Ovary (tissue), 9 donors: ENCODE results near the gene IKBIP. TPM values are rescaled to one million over a fixed set of nuclear protein-coding genes. Genes with fewer than 3 reads are reported as not detected.

Experiments used
- DNase-seq, 5 donors: peaks; one replicate each; pipeline ENCODE4 v3.0.0-alpha.2; 2019 to 2020
- H3K27ac ChIP-seq, 2 donors: fragments of 200-600 bp; one replicate each; pipeline versions ENCODE4 v1.5.1 to v1.8.0; 2019 to 2022
- H3K27me3 ChIP-seq: fragments of 200-600 bp; one replicate; pipeline ENCODE4 v1.8.0; 2022
- H3K36me3 ChIP-seq: fragments of 200-600 bp; sonication (generic); one replicate; pipeline ENCODE4 v1.5.1; 2019
- H3K4me1 ChIP-seq: one replicate; pipeline ENCODE4 v1.8.1; 2013; ENCODE audit warnings: mild to moderate bottlenecking, moderate library complexity; ENCODE audit not compliant: insufficient read depth
- H3K4me3 ChIP-seq: fragments of 200-600 bp; sonication (generic); one replicate; pipeline ENCODE4 v1.5.1; 2017
- H3K9me3 ChIP-seq, 2 donors: fragments of 200-600 bp in 1 of 2; sonication (generic) in 1 of 2; one replicate each; pipeline versions ENCODE4 v1.5.1 to v1.8.1; 2013 to 2019; ENCODE audit warnings: mild to moderate bottlenecking in 1 of 2, moderate library complexity in 1 of 2
- CTCF ChIP-seq, 3 donors: fragments of 450-650 bp in 2 of 3; fragments of 200-600 bp in 1 of 3; IDR thresholded peaks; one replicate each; pipeline versions ENCODE4 v1.5.1 to v1.8.0; 2016 to 2022; ENCODE audit warnings: antibody characterized with exemption in 3 of 3, mild to moderate bottlenecking in 1 of 3
- EP300 ChIP-seq: sonication (generic); formaldehyde crosslinking; IDR thresholded peaks from one replicate; pipeline ENCODE4 v1.6.1; 2017; ENCODE audit warnings: antibody characterized with exemption
- POLR2A ChIP-seq: fragments of 450-650 bp; IDR thresholded peaks from one replicate; pipeline ENCODE4 v1.6.1; 2017; ENCODE audit warnings: antibody characterized with exemption, mild to moderate bottlenecking, moderate library complexity
- WGBS, 3 donors: extraction: QIAGEN DNeasy Blood & Tissue Kit in 1 of 3; methylation state at CpG; one replicate each; pipeline versions ENCODE4 v1.1.5 to v1.1.7; 2013 to 2017; 5-methylcytosine and 5-hydroxymethylcytosine counted together
- intact Hi-C, 4 donors: fragments of 100-400 bp; cut with DNase I; formaldehyde crosslinking; loops; one replicate each; pipeline versions ENCODE4 v1.11.0 to v1.15.1; 2022 to 2023
- polyA plus RNA-seq, 2 donors: library from polyadenylated mRNA; stranded (reverse); fragments of 200-250 nt in 1 of 2; fragments of 350-450 nt in 1 of 2; fragmentation: Illumina TruSeq in 1 of 2; extraction: RNeasy Lipid Tissue Mini Kit (QIAGEN cat#74804) in 1 of 2; gene quantifications; one replicate each; pipeline ENCODE4 v1.2.3, GENCODE V29; 2013 to 2014
- total RNA-seq, 7 donors: library from RNA; depleted of rRNA in 2 of 7; stranded (reverse); fragments of >200 nt in 2 of 7; fragmentation: NEBNext Ultra II Directional in 3 of 7; extraction: Animal tissue kit (Norgen Biotek cat#: 25700) in 3 of 7; gene quantifications; one replicate each; pipeline versions ENCODE4 v1.1.0 to v1.2.4, GENCODE V29; 2016 to 2023
- donor health status: DM: no; HTN: no; CAD: no; lungs with moderate emphysema.
- donor health status: DM: no; HTN: no; CAD: no.
- donor health status: Bipolar disorder and iron deficiency.
- donor health status: DM: yes; HTN: yes; CAD: no.
- donor health status: DM: no; HTN: no; CAD: no.
- donor health status: DM: yes; HTN: yes; CAD: no.

Gene IKBIP
- total and polyA plus RNA-seq, 9 donors = 6.8 to 12.4 (median 9.8) TPM

DNA sequence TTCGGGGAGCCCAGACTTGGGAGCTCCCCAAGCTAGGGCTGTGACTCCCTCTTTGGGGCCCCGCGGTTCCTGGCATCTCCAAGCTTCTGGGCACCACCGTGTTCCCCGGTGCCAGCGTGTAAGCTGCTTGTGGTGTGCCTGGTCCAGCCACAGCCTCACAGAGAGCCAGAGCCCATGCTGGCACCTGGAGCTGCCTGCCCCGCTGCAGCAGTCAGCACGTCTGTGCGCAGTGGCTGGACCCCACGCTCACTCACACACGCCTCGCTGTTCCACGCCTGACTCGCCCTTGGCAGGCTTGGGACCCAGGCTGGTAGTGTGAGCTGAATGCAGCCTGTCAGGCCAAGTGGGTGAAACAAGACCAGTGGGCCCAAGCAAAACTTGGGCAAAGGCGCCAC, 35.0 kb upstream of the IKBIP start:
- no peak for DNase-seq
- WGBS, 3 donors = 94 to 97% (median 96%) methylated on average over 15 of the region's 15 CpGs
- H3K27ac ChIP-seq = no peak overlapping the region
- H3K4me1 ChIP-seq = no peaks in the 10 kb centered on the region
- H3K27me3 ChIP-seq = no peaks in the 10 kb centered on the region
- H3K36me3 ChIP-seq = no peaks in the 10 kb centered on the region
- intact Hi-C loops = no loop called here
- TF ChIP-seq CTCF (IDR thresholded peaks at IDR 0.05) (no peak), POLR2A (no peak), EP300 (no peak)
- H3K9me3 ChIP-seq = no peaks in the 10 kb centered on the region
- no peak overlapping the region for H3K4me3 ChIP-seq

GRCh38 chr12:98678946-98679610, 34.5 kb upstream of the IKBIP start:
- WGBS, 3 donors = 91 to 97% (median 96%) methylated on average over 7 of the region's 7 CpGs
- no peaks in the 10 kb centered on the region for H3K4me1 ChIP-seq
- H3K36me3 ChIP-seq = no peaks in the 10 kb centered on the region
- intact Hi-C loops = no loop called here
- no peak overlapping the region for H3K27ac ChIP-seq
- TF ChIP-seq POLR2A (no peak), EP300 (no peak), CTCF (IDR thresholded peaks at IDR 0.05) (no peak)
- no peak overlapping the region for H3K4me3 ChIP-seq
- H3K27me3 ChIP-seq = no peaks in the 10 kb centered on the region
- no peak for DNase-seq
- H3K9me3 ChIP-seq = no peaks in the 10 kb centered on the region

DNA sequence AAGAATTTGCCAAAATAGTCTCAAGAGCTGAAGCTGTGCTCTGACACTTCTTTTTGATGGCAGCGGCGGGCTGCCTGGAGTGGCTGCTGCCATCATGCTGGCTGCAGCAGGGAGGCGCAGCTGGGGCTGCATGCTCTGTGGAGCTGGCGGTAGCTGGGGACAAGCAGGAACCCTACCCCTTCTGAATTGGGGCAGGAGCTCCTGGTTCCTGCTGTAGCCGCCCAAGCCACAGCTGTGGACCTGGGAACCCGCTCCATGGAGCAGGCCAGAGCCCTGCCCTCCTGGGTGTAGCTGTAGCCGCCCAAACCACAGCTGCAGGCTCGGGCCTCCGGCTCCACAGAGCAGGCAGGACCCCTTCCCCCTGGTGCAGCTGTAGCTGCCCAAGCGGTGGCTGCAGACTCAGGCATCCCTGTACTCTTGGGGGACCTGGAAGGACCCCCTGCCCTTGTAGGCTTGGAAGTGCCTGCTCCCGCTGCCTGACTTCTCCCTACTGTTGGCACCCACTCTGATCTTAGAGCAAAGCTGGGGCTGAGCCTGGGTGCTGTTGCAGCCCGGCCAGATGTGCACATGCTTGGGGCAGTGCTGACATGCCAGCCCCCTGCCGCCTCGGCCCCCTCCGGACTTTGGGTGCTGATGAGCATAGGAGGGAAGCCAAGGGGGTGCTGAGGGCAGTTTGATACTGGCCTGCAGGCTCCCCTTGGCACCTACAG, 33.8 kb upstream of the IKBIP start:
- TF ChIP-seq EP300 (no peak), CTCF (IDR thresholded peaks at IDR 0.05) (no peak), POLR2A (no peak)
- Histone ChIP-seq H3K9me3 (no peaks in the 10 kb centered on the region), H3K4me1 (no peaks in the 10 kb centered on the region), H3K27me3 (no peaks in the 10 kb centered on the region), H3K27ac (no peak overlapping the region), H3K36me3 (no peaks in the 10 kb centered on the region), H3K4me3 (no peak overlapping the region)
- intact Hi-C loops = no loop called here
- DNase-seq = no peak
- WGBS, 3 donors = 94 to 98% (median 95%) methylated on average over 11 to 15 of the region's 15 CpGs

DNA sequence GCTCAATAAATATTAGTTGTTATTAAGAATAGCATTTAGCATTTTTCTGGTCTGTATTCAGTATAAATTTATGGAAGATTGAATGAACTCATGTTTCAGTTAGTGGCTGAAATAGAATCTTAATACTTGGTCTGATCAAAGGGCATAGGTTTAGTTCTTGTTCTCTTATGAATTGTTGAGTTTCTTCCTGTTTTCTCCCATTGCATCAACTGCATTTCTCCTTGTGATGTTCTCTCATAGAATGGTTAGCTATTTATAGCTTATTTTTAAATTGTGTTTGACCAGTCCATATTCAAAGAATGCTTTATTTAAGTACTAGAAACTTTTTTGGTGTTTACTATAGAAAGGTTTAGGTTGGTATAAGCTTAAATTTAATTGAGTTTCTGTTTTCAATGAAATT, 30.3 kb upstream of the IKBIP start:
- TF ChIP-seq EP300 (no peak), CTCF (IDR thresholded peaks at IDR 0.05) (no peak), POLR2A (no peak)
- Histone ChIP-seq H3K27ac (no peak overlapping the region), H3K9me3 (no peaks in the 10 kb centered on the region), H3K4me1 (no peaks in the 10 kb centered on the region), H3K4me3 (no peak overlapping the region), H3K36me3 (no peaks in the 10 kb centered on the region), H3K27me3 (no peaks in the 10 kb centered on the region)
- no peak for DNase-seq
- intact Hi-C loops = no loop called here
